ENCODE measurements around the gene CDCA3.

DNA sequence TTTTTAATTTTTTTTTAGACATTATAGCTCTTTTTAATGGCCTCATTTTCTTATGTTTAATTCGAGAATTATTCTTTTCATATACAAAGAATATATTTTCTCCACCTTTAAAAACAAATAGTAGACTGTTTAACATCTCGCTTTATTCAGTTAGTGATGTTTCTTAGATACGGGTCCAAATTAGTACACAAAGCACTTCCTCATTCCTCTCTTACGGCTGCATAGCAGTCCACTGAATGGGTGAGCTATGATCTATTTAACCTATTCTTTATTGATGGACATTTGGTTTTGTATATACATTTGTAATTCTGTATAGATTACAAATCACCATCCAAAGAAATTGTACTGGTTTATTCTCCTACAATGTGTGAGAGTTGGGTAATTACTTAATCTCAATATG is 37.7 kb downstream of the CDCA3 start:
- TF ChIP-seq, protein P1, sequence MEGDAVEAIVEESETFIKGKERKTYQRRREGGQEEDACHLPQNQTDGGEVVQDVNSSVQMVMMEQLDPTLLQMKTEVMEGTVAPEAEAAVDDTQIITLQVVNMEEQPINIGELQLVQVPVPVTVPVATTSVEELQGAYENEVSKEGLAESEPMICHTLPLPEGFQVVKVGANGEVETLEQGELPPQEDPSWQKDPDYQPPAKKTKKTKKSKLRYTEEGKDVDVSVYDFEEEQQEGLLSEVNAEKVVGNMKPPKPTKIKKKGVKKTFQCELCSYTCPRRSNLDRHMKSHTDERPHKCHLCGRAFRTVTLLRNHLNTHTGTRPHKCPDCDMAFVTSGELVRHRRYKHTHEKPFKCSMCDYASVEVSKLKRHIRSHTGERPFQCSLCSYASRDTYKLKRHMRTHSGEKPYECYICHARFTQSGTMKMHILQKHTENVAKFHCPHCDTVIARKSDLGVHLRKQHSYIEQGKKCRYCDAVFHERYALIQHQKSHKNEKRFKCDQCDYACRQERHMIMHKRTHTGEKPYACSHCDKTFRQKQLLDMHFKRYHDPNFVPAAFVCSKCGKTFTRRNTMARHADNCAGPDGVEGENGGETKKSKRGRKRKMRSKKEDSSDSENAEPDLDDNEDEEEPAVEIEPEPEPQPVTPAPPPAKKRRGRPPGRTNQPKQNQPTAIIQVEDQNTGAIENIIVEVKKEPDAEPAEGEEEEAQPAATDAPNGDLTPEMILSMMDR (conservative IDR thresholded peaks at IDR 0.05; ENCODE audit: low read depth, low read length) = no peak
- no peak for TF ChIP-seq EZH2 (IDR thresholded peaks at IDR 0.05; ENCODE audit: borderline replicate concordance, low read depth, low read length, poor library complexity, severe bottlenecking)
